Natural killer cell (primary cell): ENCODE data around the gene NT5DC1. TPM values are rescaled to one million over a fixed set of nuclear protein-coding genes. Genes with fewer than 3 reads are reported as not detected.

Experiments used
- ATAC-seq, 3 donors: fragments of 150-1000 bp in 2 of 3; fragments of 200-7000 bp in 1 of 3; cut with Tn5 transposase; 1 replicate in 1 of 3; 2 replicates in 2 of 3; pipeline ENCODE4 v1.10.0; 2021; ENCODE audit warnings: mild to moderate bottlenecking in 2 of 3, moderate library complexity in 2 of 3
- DNase-seq, 2 donors: peaks; one replicate each; pipeline versions ENCODE4 v3.0.0 to v3.0.0-alpha.2; 2013 to 2021; ENCODE audit warnings: mixed read lengths in 1 of 2
- H3K27ac ChIP-seq: one replicate; pipeline ENCODE4 v1.5.1; 2013; ENCODE audit warnings: mild to moderate bottlenecking, low read length
- H3K27me3 ChIP-seq: one replicate; pipeline ENCODE4 v1.6.1; 2013; ENCODE audit warnings: low read length; ENCODE audit not compliant: control insufficient read depth, insufficient read depth
- H3K36me3 ChIP-seq: one replicate; pipeline ENCODE4 v1.6.1; 2013; ENCODE audit warnings: low read length; ENCODE audit not compliant: control insufficient read depth, insufficient read depth
- H3K4me1 ChIP-seq: one replicate; pipeline ENCODE4 v1.6.1; 2013; ENCODE audit warnings: low read length; ENCODE audit not compliant: control insufficient read depth, insufficient read depth
- H3K4me3 ChIP-seq: one replicate; pipeline ENCODE4 v1.5.1; 2013; ENCODE audit warnings: low read length
- H3K9me3 ChIP-seq: one replicate; pipeline ENCODE4 v1.6.1; 2013; ENCODE audit warnings: low read length; ENCODE audit not compliant: control insufficient read depth, insufficient read depth
- H3K27ac Mint-ChIP-seq, 2 donors: one replicate each; pipeline ENCODE4 v1.8.0; 2022; ENCODE audit warnings: mild to moderate bottlenecking in 2 of 2, mixed read lengths in 2 of 2, moderate library complexity in 1 of 2
- H3K27me3 Mint-ChIP-seq, 2 donors: one replicate each; pipeline ENCODE4 v1.8.0; 2022; ENCODE audit warnings: low read depth in 2 of 2, mixed read lengths in 2 of 2
- H3K36me3 Mint-ChIP-seq: one replicate; pipeline ENCODE4 v1.8.0; 2022; ENCODE audit warnings: mixed read lengths
- H3K4me1 Mint-ChIP-seq, 2 donors: one replicate each; pipeline ENCODE4 v1.8.0; 2022; ENCODE audit warnings: mixed read lengths in 2 of 2
- H3K4me3 Mint-ChIP-seq: one replicate; pipeline ENCODE4 v1.8.0; 2022; ENCODE audit warnings: mild to moderate bottlenecking, moderate library complexity, mixed read lengths
- H3K9me3 Mint-ChIP-seq, 2 donors: one replicate each; pipeline ENCODE4 v1.8.0; 2022; ENCODE audit warnings: mixed read lengths in 2 of 2
- CTCF ChIP-seq: fragments of 200-600 bp; IDR thresholded peaks from one replicate; pipeline ENCODE4 v1.8.0; 2022; ENCODE audit warnings: antibody characterized with exemption
- WGBS: methylation state at CpG from one replicate; pipeline ENCODE4 v1.1.7; 2013; ENCODE audit warnings: missing lambda C conversion rate; ENCODE audit not compliant: insufficient coverage; 5-methylcytosine and 5-hydroxymethylcytosine counted together
- intact Hi-C: fragments of 100-400 bp; cut with micrococcal nuclease; formaldehyde crosslinking; loops from one replicate; pipeline ENCODE4 v1.14.2; 2022
- total RNA-seq, 4 donors: library from RNA; stranded (reverse); fragments of 120-200 nt in 1 of 4; gene quantifications; one replicate each; pipeline versions ENCODE4 v1.2.3 to v1.2.4, GENCODE V29; 2013 to 2022

NT5DC1 gene
- total RNA-seq, 3 donors from 2014 or later (not counting 1 experiment from before 2014, with no cell fraction given) = 19.1 to 29.4 (median 20.5) TPM

DNA sequence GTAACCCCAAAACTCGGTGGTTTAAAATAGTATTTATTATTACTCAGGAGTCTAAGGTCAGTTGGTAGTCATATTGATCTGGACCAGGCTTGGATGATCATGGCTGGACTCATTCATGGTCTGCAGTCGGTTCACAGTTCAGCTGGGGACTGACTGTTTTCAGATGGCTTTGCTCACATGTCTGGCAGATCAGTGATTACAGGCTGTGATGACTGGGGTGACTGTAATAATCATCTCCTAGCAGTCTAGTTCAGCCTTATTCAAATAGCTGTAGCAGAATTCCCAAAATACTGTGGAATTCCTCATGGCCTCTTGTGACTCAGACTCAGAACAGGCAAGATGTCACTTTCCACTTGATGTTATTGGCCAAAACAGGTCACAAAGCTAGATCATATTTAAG is 16.4 kb upstream of the NT5DC1 start:
- DNase-seq (no peak), ATAC-seq (no peak)
- Histone ChIP-seq H3K36me3 (no peaks in the 10 kb centered on the region), H3K4me3 (no peak overlapping the region), H3K9me3 (no peaks in the 10 kb centered on the region), H3K27me3 (no peaks in the 10 kb centered on the region), H3K27ac (no peak overlapping the region), H3K4me1 (peaks cover 3% of the 10 kb centered on the region)
- no peak for TF ChIP-seq CTCF
- Mint-ChIP-seq H3K27me3 (peaks cover 20 to 21% of the 10 kb centered on the region in 2 donors), H3K4me3 (no peak overlapping the region), H3K4me1 (no peaks in the 10 kb centered on the region), H3K9me3 (no peaks in the 10 kb centered on the region), H3K27ac (no peak overlapping the region), H3K36me3 (no peaks in the 10 kb centered on the region)
- 93% methylated on average over 2 of the region's 2 CpGs for WGBS
- intact Hi-C loops = no loop called here

GRCh38 chr6:116087437-116088027 is 13.1 kb upstream of the NT5DC1 start:
- Mint-ChIP-seq H3K4me3 (no peak overlapping the region), H3K36me3 (no peaks in the 10 kb centered on the region), H3K27me3 (peaks cover 10 to 13% of the 10 kb centered on the region in 2 donors), H3K4me1 (peaks cover 6 to 7% of the 10 kb centered on the region in 2 donors), H3K27ac (no peak overlapping the region), H3K9me3 (no peaks in the 10 kb centered on the region)
- Histone ChIP-seq H3K4me1 (peaks cover 8% of the 10 kb centered on the region), H3K27ac (no peak overlapping the region), H3K4me3 (no peak overlapping the region), H3K27me3 (no peaks in the 10 kb centered on the region), H3K9me3 (no peaks in the 10 kb centered on the region), H3K36me3 (no peaks in the 10 kb centered on the region)
- TF ChIP-seq CTCF = no peak
- intact Hi-C loops = no loop called here
- ATAC-seq (no peak), DNase-seq (no peak)
- 76% methylated on average over 4 of the region's 4 CpGs for WGBS

DNA sequence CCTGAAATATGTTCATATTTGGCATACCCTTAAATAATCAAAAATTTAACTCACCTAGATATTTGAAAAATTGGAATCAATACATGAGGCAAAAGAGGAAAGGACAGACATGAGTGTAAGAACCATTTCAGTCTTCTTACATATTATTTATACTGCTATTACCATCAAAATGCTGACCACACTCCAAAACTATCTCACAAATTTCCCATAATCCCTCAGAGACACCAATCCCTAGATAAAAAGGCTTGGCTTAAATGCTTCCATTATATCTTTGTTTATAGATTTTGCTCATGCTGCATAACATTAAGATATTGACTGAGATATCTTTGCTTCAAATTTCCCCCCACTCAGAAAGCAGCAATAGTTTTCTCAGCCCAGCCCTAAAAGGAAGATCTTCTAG is 11.7 kb upstream of the NT5DC1 start:
- Histone ChIP-seq H3K27ac (no peak overlapping the region), H3K4me3 (no peak overlapping the region), H3K9me3 (no peaks in the 10 kb centered on the region), H3K4me1 (peaks cover 8% of the 10 kb centered on the region), H3K36me3 (no peaks in the 10 kb centered on the region), H3K27me3 (no peaks in the 10 kb centered on the region)
- H3K4me3 Mint-ChIP-seq = no peak overlapping the region
- no peaks in the 10 kb centered on the region for H3K36me3 Mint-ChIP-seq
- H3K27ac Mint-ChIP-seq = no peak overlapping the region
- no peak for TF ChIP-seq CTCF
- DNase-seq (no peak), ATAC-seq (no peak)
- peaks cover 6 to 7% of the 10 kb centered on the region in 2 donors for H3K4me1 Mint-ChIP-seq
- intact Hi-C loops = no loop called here
- H3K27me3 Mint-ChIP-seq = peaks cover 0 to 6% of the 10 kb centered on the region in 2 donors
- no peaks in the 10 kb centered on the region for H3K9me3 Mint-ChIP-seq

GRCh38 chr6:116090251-116090650 is 10.4 kb upstream of the NT5DC1 start:
- intact Hi-C loops = no loop called here
- peaks cover 8% of the 10 kb centered on the region for H3K4me1 ChIP-seq
- ATAC-seq (peak in 1 of 3 donors; percentile 17), DNase-seq (no peak)
- H3K27ac ChIP-seq = no peak overlapping the region
- no peaks in the 10 kb centered on the region for H3K36me3 Mint-ChIP-seq
- WGBS = 36% methylated on average over 1 of the region's 2 CpGs
- H3K27me3 Mint-ChIP-seq = peaks cover 0 to 3% of the 10 kb centered on the region in 2 donors
- TF ChIP-seq CTCF = no peak
- no peaks in the 10 kb centered on the region for H3K27me3 ChIP-seq
- no peak overlapping the region for H3K4me3 ChIP-seq
- H3K27ac Mint-ChIP-seq = no peak overlapping the region
- no peaks in the 10 kb centered on the region for H3K36me3 ChIP-seq
- H3K4me1 Mint-ChIP-seq = peaks cover 6 to 7% of the 10 kb centered on the region in 2 donors
- H3K4me3 Mint-ChIP-seq = no peak overlapping the region
- no peaks in the 10 kb centered on the region for H3K9me3 Mint-ChIP-seq
- H3K9me3 ChIP-seq = no peaks in the 10 kb centered on the region
